COLO829 (cell line): ENCODE data around the gene TTC16.
A peak's percentile ranks its signal among the peaks of the same experiment; 100 is the strongest.

ENCODE experiments used
- DNase-seq: peaks from one replicate; pipeline ENCODE4 v3.0.0; 2012; ENCODE audit warnings: low spot score

The TTC16 gene

GRCh38 chr9:127697575-127697974 lies 18.3 kb upstream of the TTC16 start:
- no peak for DNase-seq

GRCh38 chr9:127698386-127698785 lies 17.5 kb upstream of the TTC16 start:
- DNase-seq = no peak

GRCh38 chr9:127698985-127699670 lies 16.8 kb upstream of the TTC16 start:
- DNase-seq = peak; percentile 94

- DNase-seq = no peak
Measured at GRCh38 chr9:127700140-127700539, 15.7 kb upstream of the TTC16 start.

- no peak for DNase-seq
Measured at GRCh38 chr9:127700594-127701255, 15.2 kb upstream of the TTC16 start.

GRCh38 chr9:127703289-127703946 lies 12.5 kb upstream of the TTC16 start:
- no peak for DNase-seq

- no peak for DNase-seq
Measured at GRCh38 chr9:127705577-127706379, 10.1 kb upstream of the TTC16 start.

- DNase-seq = no peak
Measured at GRCh38 chr9:127706836-127707241, 9.0 kb upstream of the TTC16 start, which contains the start of gene CFAP157. Gene CFAP157 (plus strand): TSS chr9:127706988. CDS start chr9:127707032, 44 bp downstream.

GRCh38 chr9:127707766-127708165 lies 8.1 kb upstream of the TTC16 start:
- DNase-seq = no peak

- DNase-seq = no peak
Measured at GRCh38 chr9:127708952-127709587, 6.8 kb upstream of the TTC16 start.

- DNase-seq = no peak
Measured at GRCh38 chr9:127710204-127710783, 5.6 kb upstream of the TTC16 start.

- no peak for DNase-seq
Measured at GRCh38 chr9:127711226-127711701, 4.6 kb upstream of the TTC16 start.

- no peak for DNase-seq
Measured at GRCh38 chr9:127711831-127712274, 4.0 kb upstream of the TTC16 start.

GRCh38 chr9:127712371-127712770 lies 3.5 kb upstream of the TTC16 start:
- no peak for DNase-seq

GRCh38 chr9:127712867-127713266 lies 3.0 kb upstream of the TTC16 start:
- no peak for DNase-seq

GRCh38 chr9:127714020-127714750 lies 1.7 kb upstream of the TTC16 start:
- no peak for DNase-seq

GRCh38 chr9:127714951-127715469 lies 869 bp upstream of the TTC16 start:
- no peak for DNase-seq

- DNase-seq = no peak
Measured at GRCh38 chr9:127716412-127716811, 533 bp downstream of the TTC16 start.

- DNase-seq = no peak
Measured at GRCh38 chr9:127717766-127718165, 1.9 kb downstream of the TTC16 start.
